Trophoblast cell (in vitro differentiated cells and primary cell): Measurements from ENCODE around the gene AOC2.
"Not testable (repeated sequence)": the region's sequence is repeated elsewhere in the genome, so short reads cannot be mapped to it uniquely, and the experiment has no call there.

ENCODE experiments used
- DNase-seq, 2 donors: peaks; one replicate each; pipeline ENCODE4 v3.0.0-alpha.2; 2016
- H2AFZ ChIP-seq: 2 replicates; pipeline ENCODE4 v1.6.1; 2013; ENCODE audit warnings: low read length, moderate library complexity, mild to moderate bottlenecking; ENCODE audit not compliant: insufficient read depth, poor library complexity
- H2AK5ac ChIP-seq: 2 replicates; pipeline ENCODE4 v1.6.1; 2013; ENCODE audit warnings: mild to moderate bottlenecking, low read length
- H2BK120ac ChIP-seq: 2 replicates; pipeline ENCODE4 v1.6.1; 2013; ENCODE audit warnings: low read length, mild to moderate bottlenecking, moderate library complexity; ENCODE audit not compliant: insufficient read depth, poor library complexity
- H2BK12ac ChIP-seq: 2 replicates; pipeline ENCODE4 v1.6.1; 2013; ENCODE audit warnings: mild to moderate bottlenecking, low read length, moderate library complexity
- H2BK5ac ChIP-seq: 2 replicates; pipeline ENCODE4 v1.6.1; 2013; ENCODE audit warnings: low read length, low read depth, moderate library complexity, mild to moderate bottlenecking; ENCODE audit not compliant: poor library complexity
- H3K14ac ChIP-seq: 2 replicates; pipeline ENCODE4 v1.6.1; 2013; ENCODE audit warnings: mild to moderate bottlenecking, low read length
- H3K18ac ChIP-seq: 2 replicates; pipeline ENCODE4 v1.6.1; 2013; ENCODE audit warnings: mild to moderate bottlenecking, low read length
- H3K23ac ChIP-seq: 2 replicates; pipeline ENCODE4 v1.6.1; 2013; ENCODE audit warnings: low read length
- H3K27ac ChIP-seq: 2 replicates; pipeline ENCODE4 v1.5.1; 2013; ENCODE audit warnings: low read depth, mild to moderate bottlenecking, inconsistent platforms, low read length, moderate library complexity
- H3K27me3 ChIP-seq: 2 replicates; pipeline ENCODE4 v1.6.1; 2013; ENCODE audit warnings: inconsistent platforms, mild to moderate bottlenecking, low read length, moderate library complexity; ENCODE audit not compliant: insufficient read depth
- H3K36me3 ChIP-seq, 2 experiments: 1 replicate in 1 of 2; 2 replicates in 1 of 2; pipeline ENCODE4 v1.6.1; 2013; ENCODE audit warnings: low read length in 2 of 2, mild to moderate bottlenecking in 2 of 2, moderate library complexity in 1 of 2; ENCODE audit not compliant: insufficient read depth in 2 of 2, control insufficient read depth in 1 of 2
- H3K4ac ChIP-seq: 2 replicates; pipeline ENCODE4 v1.6.1; 2013; ENCODE audit warnings: low read depth, mild to moderate bottlenecking, low read length, moderate library complexity
- H3K4me1 ChIP-seq, 2 experiments: 1 replicate in 1 of 2; 2 replicates in 1 of 2; pipeline ENCODE4 v1.6.1; 2013; ENCODE audit warnings: low read length in 2 of 2, mild to moderate bottlenecking in 2 of 2, moderate library complexity in 1 of 2; ENCODE audit not compliant: insufficient read depth in 2 of 2, control insufficient read depth in 1 of 2
- H3K4me2 ChIP-seq: 2 replicates; pipeline ENCODE4 v1.6.1; 2013; ENCODE audit warnings: inconsistent platforms, mild to moderate bottlenecking, low read length, moderate library complexity
- H3K4me3 ChIP-seq: 2 replicates; pipeline ENCODE4 v1.5.1; 2013; ENCODE audit warnings: mild to moderate bottlenecking, low read depth, low read length, inconsistent platforms
- H3K79me1 ChIP-seq: one replicate; pipeline ENCODE4 v1.6.1; 2013; ENCODE audit warnings: low read length
- H3K79me2 ChIP-seq: 2 replicates; pipeline ENCODE4 v1.6.1; 2013; ENCODE audit warnings: low read length, mild to moderate bottlenecking; ENCODE audit not compliant: control insufficient read depth, insufficient read depth, poor library complexity
- H3K9ac ChIP-seq: 2 replicates; pipeline ENCODE4 v1.6.1; 2013; ENCODE audit warnings: mild to moderate bottlenecking, low read length
- H3K9me3 ChIP-seq: 2 replicates; pipeline ENCODE4 v1.6.1; 2013; ENCODE audit warnings: low read depth, mild to moderate bottlenecking, control low read depth, inconsistent platforms, low read length; ENCODE audit not compliant: insufficient read depth
- H4K12ac ChIP-seq: 2 replicates; pipeline ENCODE4 v1.6.1; 2013; ENCODE audit warnings: low read depth, mild to moderate bottlenecking, low read length, moderate library complexity
- H4K8ac ChIP-seq: 2 replicates; pipeline ENCODE4 v1.6.1; 2013; ENCODE audit warnings: low read depth, mild to moderate bottlenecking, low read length, moderate library complexity
- H4K91ac ChIP-seq: one replicate; pipeline ENCODE4 v1.6.1; 2013; ENCODE audit warnings: low read depth, mild to moderate bottlenecking, low read length, moderate library complexity
- WGBS: extraction: QIAGEN DNeasy Blood & Tissue Kit; methylation state at CpG from one replicate; pipeline ENCODE4 v1.1.7; 2013; ENCODE audit warnings: missing lambda C conversion rate; ENCODE audit not compliant: insufficient read length, insufficient coverage; ENCODE audit errors: extremely low coverage; 5-methylcytosine and 5-hydroxymethylcytosine counted together

The AOC2 gene

GRCh38 chr17:42894283-42895184, 50.2 kb downstream of the AOC2 start:
- Histone ChIP-seq H4K12ac (no peak overlapping the region), H3K14ac (no peak overlapping the region), H3K4me3 (no peak overlapping the region), H2AK5ac (no peak overlapping the region), H3K79me1 (no peaks in the 10 kb centered on the region), H3K79me2 (no peaks in the 10 kb centered on the region), H3K4ac (no peak overlapping the region), H3K36me3 (peaks cover 0 to 2% of the 10 kb centered on the region in 2 experiments), H3K4me2 (no peak overlapping the region), H4K91ac (no peak overlapping the region), H2BK5ac (no peak overlapping the region), H3K23ac (no peak overlapping the region), H3K9me3 (peaks cover 2% of the 10 kb centered on the region), H3K4me1 (no peaks in the 10 kb centered on the region), H3K9ac (no peak overlapping the region), H2BK12ac (no peak overlapping the region), H3K27ac (no peak overlapping the region), H4K8ac (no peak overlapping the region), H2BK120ac (no peak overlapping the region), H3K27me3 (no peaks in the 10 kb centered on the region), H3K18ac (no peak overlapping the region), H2AFZ (no peak overlapping the region)
- no CpG with 5 or more reads among the region's 12 CpGs for WGBS
- no peak for DNase-seq

- peaks cover 0 to 2% of the 10 kb centered on the region in 2 experiments for H3K36me3 ChIP-seq
- no peaks in the 10 kb centered on the region for H3K27me3 ChIP-seq
- no peak for DNase-seq
- no peak overlapping the region for H3K14ac ChIP-seq
- H2BK120ac ChIP-seq, result no peak overlapping the region
- no peak overlapping the region for H3K4me2 ChIP-seq
- H3K4me1 ChIP-seq, result no peaks in the 10 kb centered on the region
- no peak overlapping the region for H3K4ac ChIP-seq
- no peaks in the 10 kb centered on the region for H3K79me1 ChIP-seq
- no peak overlapping the region for H3K23ac ChIP-seq
- no peaks in the 10 kb centered on the region for H3K79me2 ChIP-seq
- no peak overlapping the region for H3K9ac ChIP-seq
- no peak overlapping the region for H3K4me3 ChIP-seq
- no peak overlapping the region for H4K12ac ChIP-seq
- no CpG with 5 or more reads among the region's 2 CpGs for WGBS
- H2AK5ac ChIP-seq, result no peak overlapping the region
- no peak overlapping the region for H3K18ac ChIP-seq
- no peak overlapping the region for H4K8ac ChIP-seq
- no peak overlapping the region for H2AFZ ChIP-seq
- H2BK12ac ChIP-seq, result no peak overlapping the region
- peaks cover 2% of the 10 kb centered on the region for H3K9me3 ChIP-seq
- H4K91ac ChIP-seq, result no peak overlapping the region
- H2BK5ac ChIP-seq, result no peak overlapping the region
- no peak overlapping the region for H3K27ac ChIP-seq
Observed at GRCh38 chr17:42895185-42895555, 50.8 kb downstream of the AOC2 start.

- Histone ChIP-seq H4K8ac (no peak overlapping the region), H4K91ac (no peak overlapping the region), H3K36me3 (peaks cover 0 to 2% of the 10 kb centered on the region in 2 experiments), H3K18ac (no peak overlapping the region), H3K4me1 (no peaks in the 10 kb centered on the region), H2AK5ac (no peak overlapping the region), H3K4me3 (no peak overlapping the region), H3K23ac (no peak overlapping the region), H3K9me3 (peaks cover 2% of the 10 kb centered on the region), H3K27ac (no peak overlapping the region), H2BK120ac (no peak overlapping the region), H2BK5ac (no peak overlapping the region), H3K27me3 (no peaks in the 10 kb centered on the region), H3K14ac (no peak overlapping the region), H3K9ac (no peak overlapping the region), H3K4ac (no peak overlapping the region), H3K4me2 (no peak overlapping the region), H2BK12ac (no peak overlapping the region), H3K79me1 (no peaks in the 10 kb centered on the region), H2AFZ (no peak overlapping the region), H4K12ac (no peak overlapping the region), H3K79me2 (no peaks in the 10 kb centered on the region)
- no CpG with 5 or more reads among the region's 7 CpGs for WGBS
- no peak for DNase-seq
Observed at GRCh38 chr17:42898147-42898811, 53.9 kb downstream of the AOC2 start.

DNA sequence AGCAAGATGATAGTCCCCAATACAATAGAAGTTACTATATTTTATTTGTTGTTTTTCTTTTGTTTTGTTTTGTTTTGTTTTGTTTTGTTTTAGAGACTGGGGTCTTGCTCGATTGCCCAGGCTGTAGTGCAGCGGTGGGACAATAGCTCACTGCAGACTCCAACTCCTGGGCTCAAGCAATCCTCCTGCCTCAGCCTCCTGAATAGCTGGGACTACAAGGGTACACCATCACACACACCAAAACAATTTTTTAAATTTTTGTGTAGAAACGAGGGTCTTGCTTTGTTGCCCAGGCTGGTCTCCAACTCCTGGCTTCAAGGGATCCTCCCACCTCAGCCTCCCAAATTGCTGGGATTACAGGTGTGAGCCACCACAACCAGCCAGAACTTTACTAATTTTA, 55.6 kb downstream of the AOC2 start:
- H3K27me3 ChIP-seq, H4K12ac ChIP-seq, H4K91ac ChIP-seq, H3K79me2 ChIP-seq, DNase-seq, H3K23ac ChIP-seq, H3K4me3 ChIP-seq, H2BK5ac ChIP-seq, H2BK12ac ChIP-seq, H3K9ac ChIP-seq, H3K4ac ChIP-seq, H2BK120ac ChIP-seq, H3K4me1 ChIP-seq, H3K27ac ChIP-seq, H2AK5ac ChIP-seq, H3K4me2 ChIP-seq, H3K9me3 ChIP-seq, H3K36me3 ChIP-seq, H3K79me1 ChIP-seq, H2AFZ ChIP-seq, H3K14ac ChIP-seq, H3K18ac ChIP-seq, H4K8ac ChIP-seq: not testable (repeated sequence)
- WGBS, result no CpG with 5 or more reads among the region's 3 CpGs
